AG04449 (cell line): ENCODE data around the gene CHST14.

ENCODE experiments used
- CTCF ChIA-PET: fragments of 350-600 bp; formaldehyde crosslinking; extraction: SDS; loops from one replicate; lab custom pipeline; 2021; ENCODE audit warnings: antibody characterized with exemption; lab: Yijun Ruan, JAX
- POLR2A ChIA-PET: fragments of 400-600, 350-600 bp; formaldehyde crosslinking; extraction: SDS; loops from one replicate; lab custom pipeline; 2020; ENCODE audit warnings: antibody characterized with exemption, inconsistent platforms; lab: Yijun Ruan, JAX
- DNase-seq: peaks from one replicate; pipeline ENCODE4 v3.0.0-alpha.2; 2010; ENCODE audit warnings: low read depth, low spot score
- H3K4me3 ChIP-seq: 2 replicates; pipeline ENCODE4 v1.5.1; 2011; ENCODE audit warnings: low read depth, mild to moderate bottlenecking, control low read depth, low read length
- CTCF ChIP-seq: IDR thresholded peaks from one replicate; pipeline ENCODE4 v1.5.1; 2011; ENCODE audit warnings: mild to moderate bottlenecking, moderate library complexity, low read length, control low read depth, inconsistent platforms; ENCODE audit not compliant: insufficient read depth; ENCODE audit errors: missing control alignments

CHST14 gene

GRCh38 chr15:40463886-40464545 is 6.8 kb upstream of the CHST14 start:
- POLR2A ChIA-PET: no interaction called here
- CTCF ChIA-PET: interaction anchor here (1.0 to 1.5 kb wide), 3 partner anchors 10 to 142 kb away, joined by 3 read pairs; no protein-coding TSS in a partner anchor
- H3K4me3 ChIP-seq: no peak overlapping the region
- no peak for DNase-seq
- no peak for TF ChIP-seq CTCF

- POLR2A ChIA-PET: no interaction called here
- CTCF ChIA-PET: interaction anchor here (1.3 kb wide), 1 partner anchor 10 kb away, joined by 3 read pairs; no protein-coding TSS in a partner anchor
- DNase-seq: no peak
- H3K4me3 ChIP-seq: no peak overlapping the region
- no peak for TF ChIP-seq CTCF
These were observed 6.1 kb upstream of the CHST14 start for GRCh38 chr15:40464595-40465185.

GRCh38 chr15:40465939-40466338 is 4.8 kb upstream of the CHST14 start:
- TF ChIP-seq CTCF: no peak
- CTCF ChIA-PET: no interaction called here
- H3K4me3 ChIP-seq: no peak overlapping the region
- POLR2A ChIA-PET: no interaction called here
- DNase-seq: no peak

GRCh38 chr15:40466426-40467260 is 4.1 kb upstream of the CHST14 start:
- ChIA-PET POLR2A (no interaction called here), CTCF (no interaction called here)
- DNase-seq: no peak
- H3K4me3 ChIP-seq: no peak overlapping the region
- TF ChIP-seq CTCF: no peak

- DNase-seq: no peak
- ChIA-PET POLR2A (no interaction called here), CTCF (no interaction called here)
- no peak for TF ChIP-seq CTCF
- H3K4me3 ChIP-seq: no peak overlapping the region
These were observed 3.5 kb upstream of the CHST14 start for GRCh38 chr15:40467261-40467615.

- no peak overlapping the region for H3K4me3 ChIP-seq
- no peak for TF ChIP-seq CTCF
- ChIA-PET CTCF (interaction anchor here (1.1 kb wide), 1 partner anchor 10 kb away, joined by 5 read pairs; no protein-coding TSS in a partner anchor), POLR2A (no interaction called here)
- DNase-seq: no peak
These were observed 1.9 kb upstream of the CHST14 start for GRCh38 chr15:40468898-40469331.
